HG03196 (cell line): ENCODE measurements around the gene MINPP1.
"Not testable (repeated sequence)": the region's sequence is repeated elsewhere in the genome, so short reads cannot be mapped to it uniquely, and the experiment has no call there.

Source experiments
- ATAC-seq: cut with Tn5 transposase; IDR thresholded peaks from one replicate; pipeline ENCODE4 v1.9.1; 2021; ENCODE audit not compliant: unreplicated experiment

Gene MINPP1

DNA sequence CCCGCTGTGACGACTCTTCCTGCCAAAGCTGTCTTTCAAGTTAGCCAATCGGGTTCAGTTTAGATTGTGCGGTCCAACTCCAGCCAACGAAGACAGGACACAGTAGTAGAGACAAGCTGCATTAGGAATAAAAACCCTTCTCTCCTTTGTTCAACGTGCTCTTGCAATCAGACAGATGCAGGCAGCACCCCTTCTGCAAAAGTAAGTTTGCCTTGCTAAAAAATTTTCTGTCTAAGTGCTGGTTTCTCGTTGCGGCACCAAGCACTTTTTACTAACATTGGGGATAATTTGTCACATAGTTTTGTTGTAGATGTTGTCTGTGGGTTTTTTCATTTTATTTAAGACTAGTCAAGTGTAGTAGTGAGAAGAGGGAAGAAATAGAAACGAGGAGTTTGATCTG, 58.1 kb downstream of the MINPP1 start:
- no peak for ATAC-seq

DNA sequence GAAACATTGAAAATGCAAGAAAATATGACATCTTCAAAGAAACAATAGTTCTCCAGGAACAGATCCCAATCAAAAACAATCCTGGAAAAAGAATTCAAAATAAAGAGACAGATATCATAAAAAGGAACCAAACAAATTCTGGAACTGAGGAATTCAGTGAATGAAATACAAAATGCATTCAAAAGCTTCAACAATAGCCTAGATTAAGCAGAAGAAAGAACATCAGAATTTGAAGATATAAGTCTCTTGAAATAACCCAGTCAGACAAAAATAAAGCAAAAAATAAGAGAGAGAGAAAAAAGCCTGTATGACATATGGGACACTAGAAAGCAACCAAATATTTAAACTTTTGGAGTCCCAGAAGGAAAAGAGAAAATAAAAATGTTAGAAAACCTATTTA, 60.3 kb downstream of the MINPP1 start:
- ATAC-seq, result no peak

DNA sequence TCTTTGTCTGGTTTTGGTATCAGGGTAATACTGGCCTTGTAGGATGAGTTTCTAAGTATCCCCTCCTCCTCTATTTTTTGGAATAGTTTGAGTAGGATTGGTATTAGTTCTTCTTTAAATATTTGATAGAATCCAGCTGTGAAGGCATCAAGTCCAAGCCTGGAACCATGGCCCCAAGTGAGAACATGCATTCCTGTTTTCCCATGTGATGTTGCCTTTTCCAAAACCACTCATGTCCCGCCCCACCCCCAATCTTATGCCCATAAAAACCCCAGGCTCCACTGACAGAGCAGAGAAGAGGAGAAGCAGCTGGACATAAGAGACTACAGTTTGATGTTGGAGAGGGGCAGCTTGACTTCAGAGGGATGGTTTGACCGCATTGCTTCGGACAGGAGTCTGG, 71.2 kb downstream of the MINPP1 start:
- ATAC-seq, result no peak

DNA sequence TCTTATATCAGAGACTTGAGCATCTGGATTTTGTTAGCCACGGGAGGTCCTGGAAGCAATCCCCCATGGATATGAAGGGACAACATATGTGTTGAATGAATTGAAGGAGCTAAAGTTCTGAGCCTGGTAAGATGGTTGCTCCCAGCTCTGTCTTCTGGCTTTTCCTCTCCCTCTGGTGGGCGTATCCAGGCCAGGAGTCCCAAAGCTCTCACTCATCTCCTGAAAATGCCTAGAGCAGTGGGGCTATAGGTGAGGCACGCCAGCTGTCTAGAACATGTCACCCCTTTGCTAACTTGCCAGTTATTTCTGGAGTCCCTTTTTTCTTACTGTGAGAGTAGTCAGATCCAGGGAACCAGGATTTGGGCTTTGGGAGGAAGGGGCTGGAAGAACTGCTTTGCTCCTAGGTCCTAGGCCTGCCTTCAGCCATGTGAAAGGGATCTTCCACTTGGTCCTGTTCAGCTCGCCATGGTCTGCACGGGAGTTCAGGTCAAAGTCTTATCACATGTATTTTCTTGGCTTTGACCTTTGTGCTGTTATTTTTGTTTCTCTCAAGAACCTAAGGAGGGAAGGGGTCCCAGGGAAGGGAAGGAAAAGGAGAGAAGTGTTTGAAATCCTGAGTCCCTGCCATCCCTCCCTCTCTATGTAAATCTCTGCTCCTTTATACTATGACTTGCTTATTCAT, 73.6 kb downstream of the MINPP1 start:
- no peak for ATAC-seq

DNA sequence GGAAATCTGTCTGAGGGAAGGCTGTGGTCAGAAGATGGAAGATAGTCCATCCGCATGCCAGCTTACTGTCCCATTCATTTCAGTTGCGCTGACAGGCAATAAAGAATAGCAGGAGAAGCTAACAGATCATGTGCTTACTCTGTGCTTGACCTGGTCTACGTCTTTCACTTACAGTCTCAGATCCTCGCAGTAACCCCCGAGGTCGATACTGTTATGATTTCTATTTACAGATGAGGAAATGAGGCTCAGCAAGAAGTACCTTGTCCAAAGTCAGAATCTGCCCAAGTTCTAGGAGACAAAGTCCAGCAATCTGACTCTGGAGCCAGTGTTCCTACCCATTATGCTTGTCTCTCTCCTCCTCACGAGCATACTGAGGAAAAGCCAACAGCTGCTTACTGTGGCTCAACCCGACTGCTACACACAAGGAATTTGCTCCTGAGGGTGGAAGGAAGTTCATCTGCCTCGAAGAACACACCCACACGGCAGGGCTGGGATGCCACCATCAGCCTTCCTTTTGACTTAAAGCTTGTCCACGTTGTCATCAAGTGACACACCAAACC, 74.2 kb downstream of the MINPP1 start:
- ATAC-seq, result no peak

DNA sequence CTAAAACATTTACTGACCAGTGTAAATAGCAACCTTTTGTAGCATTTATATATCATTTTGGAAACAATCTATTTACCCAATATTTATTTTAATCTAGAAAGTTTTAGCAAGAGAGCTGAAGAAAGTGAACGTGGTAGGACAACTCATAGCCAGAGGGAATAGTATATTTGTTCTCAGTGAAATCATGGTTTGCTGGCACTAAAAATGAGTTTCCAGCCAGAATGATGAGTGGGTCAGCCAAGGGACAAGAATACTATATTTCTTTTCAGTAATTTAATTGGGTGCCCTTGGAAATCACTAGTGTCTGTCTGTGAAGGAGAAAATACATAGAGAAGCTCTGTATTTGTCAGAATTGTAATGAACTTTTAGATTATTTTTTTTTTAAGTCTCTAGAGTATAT, 74.9 kb downstream of the MINPP1 start:
- ATAC-seq, result no peak

DNA sequence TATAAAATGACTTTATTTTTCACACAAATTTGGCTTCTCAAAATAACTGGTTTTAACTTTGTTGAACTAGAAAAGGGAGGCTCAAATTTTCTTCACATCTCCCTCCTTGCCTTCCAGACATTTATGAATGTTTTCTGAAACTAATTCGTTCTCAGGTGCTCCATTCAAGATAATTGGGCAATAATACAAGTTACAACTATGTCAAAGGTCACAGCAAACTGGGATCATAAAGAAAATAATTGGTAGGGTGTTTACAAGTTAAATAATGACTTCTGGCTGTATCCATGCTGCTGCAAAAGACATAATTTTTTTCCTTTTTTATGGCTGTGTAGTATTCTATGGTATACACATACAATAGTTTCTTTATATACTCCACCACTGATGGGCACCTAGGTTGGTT, 75.3 kb downstream of the MINPP1 start:
- no peak for ATAC-seq

DNA sequence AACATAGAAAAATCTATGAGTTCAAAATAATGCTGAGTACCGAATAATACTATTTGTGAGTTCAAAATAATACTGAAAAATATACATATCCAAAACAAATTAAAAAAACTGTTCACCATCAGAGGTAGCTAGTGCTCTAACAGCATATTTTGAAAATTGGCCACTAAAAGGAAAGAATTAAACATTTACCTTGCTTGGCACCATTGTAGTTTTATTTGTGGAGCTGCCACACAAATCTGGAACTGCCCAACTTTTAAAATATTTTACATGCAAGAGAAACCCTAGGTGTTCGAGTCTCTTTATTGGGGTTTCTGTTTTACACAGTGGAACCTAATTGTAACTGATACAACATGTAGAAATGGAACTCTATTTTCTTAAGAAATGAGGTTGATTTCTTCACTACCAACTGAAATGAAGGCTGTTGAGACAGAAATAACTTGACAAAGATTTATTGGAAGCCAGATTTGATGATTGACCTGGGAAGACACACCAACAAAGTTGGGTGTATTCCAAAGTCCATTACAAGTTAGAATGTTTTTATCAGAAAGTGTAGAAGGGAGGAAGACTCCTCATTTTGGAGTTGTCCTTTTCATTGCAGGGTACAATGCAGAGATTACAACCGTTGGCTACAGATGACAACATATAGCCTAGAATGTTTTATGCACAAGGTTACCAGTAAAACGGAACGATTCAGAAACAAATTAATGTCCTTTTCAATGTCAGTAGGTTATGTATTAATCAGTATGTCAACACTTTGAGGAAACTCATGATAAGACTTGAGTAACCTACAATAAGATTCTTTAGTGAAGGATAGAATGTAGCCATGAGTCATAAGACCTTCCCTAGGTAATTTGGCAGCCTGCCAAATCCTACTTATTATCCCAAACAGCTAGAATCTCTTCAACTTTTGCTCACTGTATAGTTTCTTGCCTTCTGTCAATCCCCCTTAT, 81.1 kb downstream of the MINPP1 start:
- ATAC-seq, result no peak

DNA sequence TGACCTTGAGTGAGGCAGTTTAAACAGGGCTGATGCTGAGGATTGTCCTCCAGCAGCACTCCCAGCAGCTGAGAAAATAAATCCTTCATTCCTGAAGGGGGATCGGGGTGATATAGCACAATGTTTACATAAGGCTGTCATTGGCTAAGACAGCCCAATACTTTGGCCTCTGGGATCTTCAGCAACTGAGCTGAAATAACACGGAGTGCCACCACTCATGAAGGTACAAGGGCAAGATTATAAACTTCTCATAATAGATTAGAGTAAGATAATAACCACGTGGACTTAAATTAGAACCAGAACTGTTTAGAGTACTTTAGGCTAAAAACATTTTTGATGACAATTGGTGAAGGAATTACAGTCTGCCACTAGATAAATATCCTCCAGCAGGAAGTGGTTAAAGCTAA, 85.0 kb downstream of the MINPP1 start:
- no peak for ATAC-seq

DNA sequence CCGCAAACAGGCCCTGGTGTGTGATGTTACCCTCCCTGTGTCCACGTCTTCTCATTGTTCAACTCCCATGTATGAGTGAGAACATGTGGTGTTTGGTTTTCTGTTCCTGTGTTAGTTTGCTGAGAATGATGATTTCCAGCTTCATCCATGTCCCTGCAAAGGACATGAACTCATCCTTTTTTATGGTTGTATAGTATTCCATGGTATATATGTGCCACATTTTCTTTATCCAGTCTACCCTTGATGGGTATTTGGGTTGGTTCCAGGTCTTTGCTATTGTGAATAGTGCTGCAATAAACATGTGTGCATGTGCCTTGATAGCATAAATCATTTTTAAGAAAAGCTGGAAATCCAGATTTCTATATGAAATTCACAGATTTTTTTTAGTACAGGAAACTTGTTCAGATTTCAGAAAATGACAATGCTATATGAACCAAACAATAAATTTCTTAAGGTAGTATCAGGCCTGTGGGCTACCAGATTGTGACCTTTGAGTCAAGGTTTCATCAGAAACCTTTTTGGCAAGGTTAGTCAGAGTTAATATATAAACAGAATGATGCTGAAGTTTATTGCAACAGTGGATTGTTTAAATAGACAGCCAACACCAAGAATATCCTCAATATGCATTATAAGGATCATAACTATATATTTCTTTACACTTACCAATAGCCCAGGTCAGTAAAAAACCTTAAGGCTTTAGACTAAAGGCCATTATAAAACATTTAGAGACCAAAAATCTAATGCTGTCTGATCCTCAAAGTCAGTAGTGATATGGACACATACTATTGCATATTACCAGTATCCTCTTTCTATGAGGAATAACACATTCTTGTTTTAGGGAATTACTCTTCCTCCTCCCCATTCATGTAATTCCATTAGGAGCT, 86.3 kb downstream of the MINPP1 start:
- ATAC-seq, result no peak

DNA sequence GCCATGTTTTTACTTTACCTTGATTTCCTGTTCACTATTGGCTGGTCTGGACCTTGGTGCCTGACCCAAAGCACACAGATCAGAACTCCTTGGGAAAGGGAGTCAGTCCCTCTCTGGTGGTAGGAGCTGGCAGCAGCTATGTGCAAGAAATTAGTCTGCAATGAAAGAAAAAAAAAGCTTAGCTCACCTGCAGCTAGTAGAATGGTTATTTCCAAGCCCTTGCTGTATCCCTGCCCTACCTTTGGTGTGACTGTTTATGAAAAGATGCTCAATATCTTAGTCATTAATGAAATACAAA, 86.8 kb downstream of the MINPP1 start:
- ATAC-seq, result no peak

DNA sequence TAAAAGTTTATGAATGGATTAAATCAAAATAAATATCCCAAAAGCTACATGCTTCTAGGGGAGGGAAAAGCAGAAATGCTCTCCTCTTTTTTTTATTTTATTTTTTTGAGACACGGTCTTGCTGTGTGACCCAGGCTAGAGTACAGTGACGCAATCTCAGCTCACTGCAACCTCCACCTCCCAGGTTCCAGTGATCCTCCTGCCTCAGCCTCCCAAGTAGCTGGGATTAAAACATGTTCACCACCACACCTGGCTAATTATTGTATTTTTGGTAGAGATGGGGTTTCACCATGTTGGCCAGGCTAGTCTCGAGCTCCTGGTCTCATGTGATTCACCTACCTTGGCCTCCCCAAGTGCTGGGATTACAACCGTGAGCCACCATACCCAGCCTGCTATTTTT, 88.2 kb downstream of the MINPP1 start:
- ATAC-seq, result not testable (repeated sequence)

DNA sequence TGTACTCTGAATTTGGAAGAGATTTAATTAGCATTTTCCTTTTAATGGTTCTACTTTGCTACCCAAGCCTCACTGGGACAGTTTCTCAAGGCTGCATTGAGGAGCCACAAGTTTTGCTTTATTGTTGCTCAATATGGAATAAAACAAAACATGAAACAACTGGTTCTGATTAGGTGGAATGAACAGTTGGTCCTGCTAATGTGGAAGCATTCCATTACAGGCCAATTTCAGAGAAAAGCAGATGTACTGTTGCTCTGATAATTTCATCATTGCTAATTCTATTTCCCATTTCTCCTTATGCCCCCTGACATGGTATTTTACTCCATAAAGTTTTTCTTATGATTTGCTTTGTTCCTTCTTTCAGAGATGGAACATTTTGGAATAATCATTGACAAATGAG, 89.0 kb downstream of the MINPP1 start:
- ATAC-seq, result no peak

DNA sequence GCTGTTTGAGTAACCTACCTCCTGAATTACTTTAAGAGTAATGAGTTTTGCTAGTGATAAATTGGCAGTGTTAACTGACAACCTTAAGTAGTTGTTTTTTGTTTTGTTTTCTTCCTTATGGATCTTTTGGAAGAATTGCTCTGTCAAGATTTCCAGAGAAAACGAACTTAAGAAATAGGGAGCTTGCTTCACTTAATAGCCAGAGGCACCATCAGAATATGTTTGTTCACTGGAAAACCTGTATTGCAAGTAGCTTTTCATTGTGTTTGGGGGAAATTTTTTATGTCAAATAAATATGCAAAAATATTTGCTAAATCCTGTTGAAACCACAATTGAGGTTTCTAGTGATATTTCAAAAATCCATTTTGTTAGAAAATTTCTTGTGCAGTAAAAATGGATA, 89.5 kb downstream of the MINPP1 start:
- ATAC-seq, result no peak

DNA sequence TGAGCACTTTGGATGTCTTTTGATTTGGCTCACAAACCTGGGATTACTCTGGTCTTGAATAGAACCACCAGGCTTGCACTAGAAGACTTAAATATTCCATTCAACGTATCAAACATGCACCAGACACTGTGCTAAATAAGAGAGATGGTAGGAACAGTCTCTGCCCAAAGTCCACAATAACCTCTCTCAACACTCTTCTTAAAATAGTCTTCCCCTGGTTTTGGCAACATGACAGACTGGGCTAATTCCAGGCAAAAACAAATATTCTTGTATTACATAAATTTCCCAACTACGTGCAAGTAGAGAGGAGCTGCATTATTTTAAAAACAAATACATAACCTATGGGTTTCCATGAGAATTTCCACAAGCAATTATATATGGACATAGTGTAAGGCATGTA, 90.2 kb downstream of the MINPP1 start:
- ATAC-seq, result no peak

DNA sequence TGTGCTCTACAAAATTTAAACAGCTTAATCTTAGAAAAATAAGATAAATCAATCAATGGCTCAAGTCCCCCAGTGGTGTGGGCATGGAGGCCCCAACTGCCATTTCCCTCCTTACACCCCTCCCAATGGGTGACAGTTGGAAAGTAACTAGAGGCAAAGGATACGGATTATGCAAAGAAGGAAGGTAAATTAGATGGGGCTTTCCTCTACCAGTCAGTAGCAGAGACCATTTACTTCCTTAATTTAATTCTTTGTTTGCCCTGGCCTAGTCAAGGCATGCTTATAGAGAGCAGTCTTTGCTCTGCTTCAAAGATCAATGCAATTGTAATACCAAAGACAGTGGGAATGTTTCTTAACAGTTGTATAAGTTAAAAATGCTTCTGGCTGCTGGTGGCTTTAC, 91.7 kb downstream of the MINPP1 start:
- no peak for ATAC-seq

DNA sequence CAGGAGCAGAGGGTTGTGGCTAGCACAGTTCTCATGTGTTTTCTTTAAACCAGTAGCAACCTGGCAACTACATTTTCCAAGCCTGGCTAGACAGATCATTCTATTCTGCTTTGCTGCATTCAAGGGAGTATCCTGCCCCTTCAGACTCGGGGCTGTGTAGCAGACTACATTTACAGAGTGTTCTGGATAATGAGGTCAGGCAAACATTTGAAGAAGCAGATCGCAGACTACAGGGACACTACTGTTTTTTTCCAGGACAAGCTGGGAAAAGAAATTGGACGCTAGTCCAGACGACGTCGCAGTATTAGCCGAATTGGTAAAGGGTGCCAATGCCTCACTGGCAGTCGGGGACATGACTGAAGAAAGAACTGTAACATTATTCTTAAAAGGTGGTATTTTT, 94.0 kb downstream of the MINPP1 start:
- ATAC-seq, result no peak

DNA sequence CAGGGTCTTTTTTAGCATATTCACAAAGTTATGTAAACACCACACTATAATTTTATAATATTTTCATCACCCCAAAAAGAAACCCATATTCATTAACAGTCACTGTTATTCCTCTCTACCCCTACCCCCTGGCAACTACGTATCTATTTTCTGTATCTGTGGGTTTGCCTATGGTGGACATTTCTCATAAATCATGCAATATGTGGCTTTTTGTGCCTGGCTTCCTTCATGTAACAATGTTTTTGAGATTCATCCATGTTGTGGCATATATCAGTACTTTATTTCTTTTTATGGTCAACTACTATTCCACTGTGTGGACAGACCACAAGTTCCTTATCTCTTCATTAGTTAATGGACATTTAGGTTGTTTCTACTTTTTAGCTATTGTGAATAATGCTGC, 95.9 kb downstream of the MINPP1 start:
- no peak for ATAC-seq
